Endothelial cell of umbilical vein (primary cell): ENCODE measurements around the gene FXYD4. TPM values are rescaled to one million over a fixed set of nuclear protein-coding genes. Genes with fewer than 3 reads are reported as not detected.
"Not testable (repeated sequence)": the region's sequence is repeated elsewhere in the genome, so short reads cannot be mapped to it uniquely, and the experiment has no call there.

Source experiments
- BruUV-seq: library from RNA; stranded (reverse); fragments of 400-500 nt; replicated peaks from 2 replicates; lab custom pipeline; 2021; lab: Mats Ljungman, UMichigan
- CTCF ChIA-PET: fragments of 300-600, 350-600 bp; sonication (Branson Sonifier 250); formaldehyde crosslinking; loops from one replicate; lab custom pipeline; 2021; ENCODE audit warnings: antibody characterized with exemption, inconsistent platforms; lab: Charles Lee
- POLR2A ChIA-PET: fragments of 300-600, 350-600 bp; sonication (Branson Sonifier 250); formaldehyde crosslinking; loops from one replicate; lab custom pipeline; 2021; ENCODE audit warnings: antibody characterized with exemption, inconsistent platforms; lab: Charles Lee
- DNase-seq: peaks from one replicate; pipeline ENCODE4 v3.0.0-alpha.2; 2011; ENCODE audit warnings: low read depth, low spot score
- FAIRE-seq: peaks from 2 replicates; lab custom pipeline; 2011; peaks lifted over from hg19 to GRCh38; lab: Jason Lieb, UNC
- H2AFZ ChIP-seq: 2 replicates; pipeline ENCODE4 v1.6.0; 2012; ENCODE audit warnings: low read depth, low read length, control low read depth, inconsistent platforms
- H3K27ac ChIP-seq: 2 replicates; pipeline ENCODE4 v1.5.1; 2011; ENCODE audit warnings: low read depth, mild to moderate bottlenecking, control low read depth, low read length, moderate library complexity; ENCODE audit not compliant: insufficient read depth
- H3K27me3 ChIP-seq, 2 experiments: 2 replicates each; pipeline versions ENCODE4 v1.6.0 to v1.6.1; 2011; ENCODE audit warnings: low read length in 2 of 2, mixed read lengths in 1 of 2; ENCODE audit not compliant: control insufficient read depth in 2 of 2, insufficient read depth in 2 of 2
- H3K36me3 ChIP-seq, 2 experiments: 2 replicates in 1 of 2; 3 replicates in 1 of 2; pipeline ENCODE4 v1.5.1; 2011; ENCODE audit warnings: low read length in 2 of 2, mild to moderate bottlenecking in 1 of 2, moderate library complexity in 1 of 2; ENCODE audit not compliant: control insufficient read depth in 2 of 2, insufficient read depth in 2 of 2; ENCODE audit errors: extremely low read depth in 1 of 2
- H3K4me1 ChIP-seq: 3 replicates; pipeline ENCODE4 v1.5.1; 2011; ENCODE audit warnings: mild to moderate bottlenecking, low read length; ENCODE audit not compliant: control insufficient read depth, insufficient read depth; ENCODE audit errors: extremely low read depth
- H3K4me2 ChIP-seq: 2 replicates; pipeline ENCODE4 v1.6.1; 2011; ENCODE audit warnings: low read length, control low read depth, mixed read lengths; ENCODE audit not compliant: insufficient read depth
- H3K4me3 ChIP-seq, 3 experiments: fragments of 200-600 bp in 1 of 3; sonication (generic), shearing (Covaris generic) in 1 of 3; replicated peaks in 1 of 3; 2 replicates each; pipeline ENCODE4 v1.5.1; 2011 to 2016; ENCODE audit warnings: control low read depth in 3 of 3, low read length in 3 of 3, mild to moderate bottlenecking in 2 of 3, inconsistent platforms in 1 of 3, low read depth in 1 of 3, moderate library complexity in 1 of 3; ENCODE audit not compliant: insufficient read depth in 1 of 3
- H3K79me2 ChIP-seq: 2 replicates; pipeline ENCODE4 v1.6.0; 2012; ENCODE audit warnings: low read length, inconsistent platforms; ENCODE audit not compliant: control insufficient read depth, insufficient read depth
- H3K9ac ChIP-seq: replicated peaks from 2 replicates; pipeline ENCODE3; 2011; ENCODE audit warnings: low read length, control low read depth; ENCODE audit not compliant: insufficient read depth; ENCODE audit errors: extremely low read depth
- H3K9me1 ChIP-seq: replicated peaks from 3 replicates; pipeline ENCODE4 v1.6.0; 2011; ENCODE audit warnings: mild to moderate bottlenecking, low read length; ENCODE audit not compliant: control insufficient read depth, insufficient read depth; ENCODE audit errors: extremely low read depth
- H3K9me3 ChIP-seq: replicated peaks from 2 replicates; pipeline ENCODE4 v1.5.1; 2012; ENCODE audit warnings: low read length, inconsistent platforms; ENCODE audit not compliant: control insufficient read depth, insufficient read depth
- H4K20me1 ChIP-seq: replicated peaks from 2 replicates; pipeline ENCODE3; 2011; ENCODE audit warnings: mild to moderate bottlenecking, low read length; ENCODE audit not compliant: control insufficient read depth, insufficient read depth; ENCODE audit errors: extremely low read depth
- CTCF ChIP-seq, 2 donors: IDR thresholded peaks; 1 replicate in 1 of 2; 2 replicates in 1 of 2; pipeline ENCODE4 v1.5.1; 2011; ENCODE audit warnings: low read length in 2 of 2, mild to moderate bottlenecking in 2 of 2, moderate library complexity in 2 of 2, control low read depth in 1 of 2, inconsistent platforms in 1 of 2, low read depth in 1 of 2; ENCODE audit not compliant: insufficient read depth in 1 of 2; ENCODE audit errors: extremely low read depth in 1 of 2
- EZH2 ChIP-seq: IDR thresholded peaks from 2 replicates; pipeline ENCODE4 v1.6.1; 2012; ENCODE audit warnings: borderline replicate concordance, low read depth, mild to moderate bottlenecking, moderate library complexity, low read length, inconsistent platforms; ENCODE audit not compliant: severe bottlenecking
- FOS ChIP-seq: IDR thresholded peaks from 2 replicates; pipeline ENCODE4 v1.6.1; 2011; ENCODE audit warnings: mild to moderate bottlenecking, low read length, moderate library complexity, borderline replicate concordance; ENCODE audit not compliant: insufficient read depth
- GATA2 ChIP-seq: IDR thresholded peaks from 2 replicates; pipeline ENCODE4 v1.7.0; 2011; ENCODE audit warnings: low read depth, mild to moderate bottlenecking, moderate library complexity, mixed read lengths, low read length; ENCODE audit not compliant: insufficient read length, insufficient read depth
- JUN ChIP-seq: IDR thresholded peaks from 2 replicates; pipeline ENCODE4 v1.6.1; 2011; ENCODE audit warnings: borderline replicate concordance, low read depth; ENCODE audit not compliant: insufficient read length, insufficient read depth
- MAX ChIP-seq: IDR thresholded peaks from 2 replicates; pipeline ENCODE4 v1.6.1; 2011; ENCODE audit not compliant: insufficient read depth, insufficient read length
- MYC ChIP-seq: IDR thresholded peaks from one replicate; pipeline ENCODE4 v1.6.1; 2011; ENCODE audit warnings: mild to moderate bottlenecking, low read depth, low read length
- POLR2A ChIP-seq: IDR thresholded peaks from 2 replicates; pipeline ENCODE4 v1.6.1; 2012; ENCODE audit warnings: low read depth, mild to moderate bottlenecking, control low read depth, low read length
- POLR2AphosphoS5 ChIP-seq: IDR thresholded peaks from 2 replicates; pipeline ENCODE4 v1.6.1; 2012; ENCODE audit warnings: low read depth, mild to moderate bottlenecking, control low read depth, low read length, moderate library complexity; ENCODE audit not compliant: insufficient read depth
- dilution Hi-C: fragments of 300-500 bp; cut with MboI; formaldehyde crosslinking; loops from one replicate; pipeline ENCODE4 v1.15.0; 2019; ENCODE audit warnings: low sequenced_read_pairs; ENCODE audit not compliant: extremely low pct_ligation_motif_present
- intact Hi-C: fragments of 100-400 bp; cut with micrococcal nuclease; formaldehyde crosslinking; loops from one replicate; pipeline ENCODE4 v1.10.0; 2022
- polyA plus RNA-seq, 4 experiments: library from polyadenylated mRNA; depleted of rRNA in 3 of 4; stranded (reverse) in 3 of 4; unstranded in 1 of 4; fragments of >200 nt; gene quantifications; 2 replicates each; pipeline versions ENCODE4 v1.2.1 to v1.2.3, GENCODE V29; 2011 to 2012; ENCODE audit warnings: missing spikeins in 1 of 4
- total RNA-seq: library from RNA; stranded (reverse); gene quantifications from 2 replicates; pipeline ENCODE4 v1.2.3, GENCODE V29; 2021

The FXYD4 gene
- total and polyA plus RNA-seq, 2 donors (not counting 3 experiments of a cell fraction or from before 2014, with no cell fraction given), result not detected

- Histone ChIP-seq H2AFZ (no peak overlapping the region), H3K36me3 (peaks cover 20 to 36% of the 10 kb centered on the region in 2 experiments), H3K4me2 (no peak overlapping the region), H3K9me1 (no peaks in the 10 kb centered on the region), H3K27me3 (no peaks in the 10 kb centered on the region), H3K27ac (no peak overlapping the region), H3K4me3 (no peak overlapping the region), H3K4me1 (peaks cover 20% of the 10 kb centered on the region), H4K20me1 (peaks cover 8% of the 10 kb centered on the region), H3K79me2 (peaks cover 82% of the 10 kb centered on the region), H3K9ac (no peak overlapping the region), H3K9me3 (no peaks in the 10 kb centered on the region)
- DNase-seq (no peak), FAIRE-seq (no peak)
- BruUV-seq, result no TSS peak
- ChIA-PET POLR2A (no interaction called here), CTCF (interaction anchor here (1.2 kb wide), 1 partner anchor 15 kb away, joined by 4 read pairs; no protein-coding TSS in a partner anchor)
- dilution Hi-C loops (no loop called here), intact Hi-C loops (no loop called here)
- TF ChIP-seq CTCF (IDR thresholded peaks at IDR 0.05; ENCODE audit: extremely low read depth in 1 of 2, insufficient read depth in 1 of 2, low read depth in 1 of 2, low read length in 2 of 2), result no peak
- TF ChIP-seq MYC, result no peak
- TF ChIP-seq EZH2, result no peak
- no peak for TF ChIP-seq POLR2AphosphoS5
- TF ChIP-seq GATA2, result no peak
- no peak for TF ChIP-seq MAX
- TF ChIP-seq JUN, result no peak
- TF ChIP-seq POLR2A, result no peak
- TF ChIP-seq FOS, result no peak
These were observed 21.3 kb downstream of the FXYD4 start for GRCh38 chr10:43392748-43393147.

GRCh38 chr10:43393186-43393585 is 21.8 kb downstream of the FXYD4 start:
- H3K9ac ChIP-seq, H3K4me2 ChIP-seq, H3K4me3 ChIP-seq, dilution Hi-C loops, DNase-seq, H3K9me3 ChIP-seq, POLR2A ChIA-PET, intact Hi-C loops, H3K27ac ChIP-seq, BruUV-seq, H4K20me1 ChIP-seq, FAIRE-seq, H3K9me1 ChIP-seq, H2AFZ ChIP-seq, H3K27me3 ChIP-seq: not testable (repeated sequence)
- Histone ChIP-seq H3K79me2 (peaks cover 84% of the 10 kb centered on the region), H3K36me3 (peaks cover 16 to 36% of the 10 kb centered on the region in 2 experiments), H3K4me1 (peaks cover 23% of the 10 kb centered on the region)
- CTCF ChIA-PET, result interaction anchor here (1.1 kb wide), 1 partner anchor 14 kb away, joined by 3 read pairs; no protein-coding TSS in a partner anchor
